ENCODE measurements around the gene WWOX.

GRCh38 chr16:79079656-79080420 lies 980.4 kb downstream of the WWOX start:
- TF ChIP-seq ATF3 (IDR thresholded peaks at IDR 0.05; ENCODE audit: insufficient read depth, low read depth, low read length) = no peak
- no peak for TF ChIP-seq EGR1 (IDR thresholded peaks at IDR 0.05; ENCODE audit: borderline replicate concordance, low read depth, low read length)
- no peak for TF ChIP-seq CTCF (IDR thresholded peaks at IDR 0.05; ENCODE audit: control extremely low read depth in 1 of 3, insufficient read depth in 1 of 3, low read depth in 1 of 3, low read length in 3 of 3)
- no peak for TF ChIP-seq POLR2AphosphoS5 (IDR thresholded peaks at IDR 0.05; ENCODE audit: low read depth, low read length)

Data from H1 (cell line).